HL-60 (cell line): ENCODE data around the gene BTN2A1.

Experiments
- POLR2AphosphoS5 ChIP-seq: IDR thresholded peaks from 2 replicates; pipeline ENCODE4 v1.6.1; 2012; ENCODE audit warnings: low read depth
- SPI1 ChIP-seq: IDR thresholded peaks from 2 replicates; pipeline ENCODE4 v1.6.1; 2012; ENCODE audit warnings: low read depth, mild to moderate bottlenecking, borderline replicate concordance
- TF ChIP-seq, protein P1 (sequence below): IDR thresholded peaks from one replicate; pipeline ENCODE4 v1.5.1; 2011; ENCODE audit warnings: low read length, control low read depth, inconsistent platforms; ENCODE audit not compliant: insufficient read depth

DNA sequence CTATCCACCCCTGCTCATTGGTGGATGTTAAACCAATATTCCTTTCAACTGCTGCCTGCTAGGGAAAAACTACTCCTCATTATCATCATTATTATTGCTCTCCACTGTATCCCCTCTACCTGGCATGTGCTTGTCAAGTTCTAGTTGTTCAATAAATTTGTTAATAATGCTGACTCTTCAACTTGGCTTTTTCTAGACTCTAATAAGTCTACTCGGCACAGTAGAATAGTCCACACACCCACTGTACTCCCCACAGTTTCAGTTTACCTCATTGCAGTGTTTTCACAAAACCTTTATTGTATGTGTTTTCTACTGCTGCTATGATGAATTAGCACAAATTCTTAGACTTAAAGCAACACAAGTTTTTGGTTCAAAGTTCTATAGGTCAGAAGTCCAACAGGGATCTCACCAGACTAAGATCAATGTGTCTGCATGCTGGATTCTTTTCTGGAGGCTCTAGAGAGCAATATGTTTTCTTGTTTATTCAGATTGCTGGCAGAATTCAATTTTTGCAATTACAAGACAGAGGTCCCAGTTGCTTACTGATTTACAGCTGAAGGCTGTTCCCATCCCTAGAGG lies 42.6 kb upstream of the BTN2A1 start:
- TF ChIP-seq, protein P1, sequence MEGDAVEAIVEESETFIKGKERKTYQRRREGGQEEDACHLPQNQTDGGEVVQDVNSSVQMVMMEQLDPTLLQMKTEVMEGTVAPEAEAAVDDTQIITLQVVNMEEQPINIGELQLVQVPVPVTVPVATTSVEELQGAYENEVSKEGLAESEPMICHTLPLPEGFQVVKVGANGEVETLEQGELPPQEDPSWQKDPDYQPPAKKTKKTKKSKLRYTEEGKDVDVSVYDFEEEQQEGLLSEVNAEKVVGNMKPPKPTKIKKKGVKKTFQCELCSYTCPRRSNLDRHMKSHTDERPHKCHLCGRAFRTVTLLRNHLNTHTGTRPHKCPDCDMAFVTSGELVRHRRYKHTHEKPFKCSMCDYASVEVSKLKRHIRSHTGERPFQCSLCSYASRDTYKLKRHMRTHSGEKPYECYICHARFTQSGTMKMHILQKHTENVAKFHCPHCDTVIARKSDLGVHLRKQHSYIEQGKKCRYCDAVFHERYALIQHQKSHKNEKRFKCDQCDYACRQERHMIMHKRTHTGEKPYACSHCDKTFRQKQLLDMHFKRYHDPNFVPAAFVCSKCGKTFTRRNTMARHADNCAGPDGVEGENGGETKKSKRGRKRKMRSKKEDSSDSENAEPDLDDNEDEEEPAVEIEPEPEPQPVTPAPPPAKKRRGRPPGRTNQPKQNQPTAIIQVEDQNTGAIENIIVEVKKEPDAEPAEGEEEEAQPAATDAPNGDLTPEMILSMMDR, result no peak
- no peak for TF ChIP-seq POLR2AphosphoS5
- TF ChIP-seq SPI1, result no peak
